WTC11 (cell line): ENCODE data around the gene KCNK5. TPM values are rescaled to one million over a fixed set of nuclear protein-coding genes. Genes with fewer than 3 reads are reported as not detected.

ENCODE experiments used
- ATAC-seq: fragments of 200-7000 bp; cut with Tn5 transposase; 2 replicates; pipeline ENCODE4 v1.10.0; 2021; ENCODE audit warnings: mild to moderate bottlenecking, moderate library complexity
- CTCF ChIA-PET: fragments of 300-600 bp; sonication (Branson Sonifier 250); formaldehyde crosslinking; loops from one replicate; lab custom pipeline; 2021; ENCODE audit warnings: antibody characterized with exemption; lab: Charles Lee
- POLR2A ChIA-PET: fragments of 350-600 bp; sonication (Branson Sonifier 250); formaldehyde crosslinking; loops from one replicate; lab custom pipeline; 2021; ENCODE audit warnings: antibody characterized with exemption; lab: Charles Lee
- DNase-seq: peaks from one replicate; pipeline ENCODE4 v3.0.0; 2021; ENCODE audit warnings: low spot score
- H3K27ac Mint-ChIP-seq: 2 replicates; pipeline ENCODE4 v1.8.0; 2021; ENCODE audit warnings: mixed read lengths
- H3K27me3 Mint-ChIP-seq: 2 replicates; pipeline ENCODE4 v1.8.0; 2021; ENCODE audit warnings: low read depth, mild to moderate bottlenecking, moderate library complexity, mixed read lengths
- H3K36me3 Mint-ChIP-seq: 2 replicates; pipeline ENCODE4 v1.8.0; 2021; ENCODE audit warnings: mixed read lengths
- H3K4me1 Mint-ChIP-seq: 2 replicates; pipeline ENCODE4 v1.8.0; 2022; ENCODE audit warnings: mixed read lengths
- H3K4me3 Mint-ChIP-seq: 2 replicates; pipeline ENCODE4 v1.8.0; 2021; ENCODE audit warnings: mild to moderate bottlenecking, moderate library complexity, mixed read lengths
- H3K9me3 Mint-ChIP-seq: 2 replicates; pipeline ENCODE4 v1.8.0; 2021; ENCODE audit warnings: mixed read lengths
- AFF4 ChIP-seq: sonication (generic); formaldehyde crosslinking; IDR thresholded peaks from 2 replicates; pipeline ENCODE4 v1.8.1; 2023; ENCODE audit warnings: mild to moderate bottlenecking, missing genetic modification reagents, borderline replicate concordance
- ARID4B ChIP-seq: sonication (generic); formaldehyde crosslinking; IDR thresholded peaks from 2 replicates; pipeline ENCODE4 v1.8.0; 2023; ENCODE audit warnings: missing genetic modification reagents, mild to moderate bottlenecking, borderline replicate concordance
- ATF6 ChIP-seq: sonication (generic); formaldehyde crosslinking; IDR thresholded peaks from 2 replicates; pipeline ENCODE4 v1.8.1; 2023; ENCODE audit warnings: mild to moderate bottlenecking, missing genetic modification reagents
- CREM ChIP-seq: sonication (generic); formaldehyde crosslinking; IDR thresholded peaks from 2 replicates; pipeline ENCODE4 v1.8.1; 2022; ENCODE audit warnings: mild to moderate bottlenecking, missing genetic modification reagents, moderate library complexity
- E2F1 ChIP-seq: sonication (generic); formaldehyde crosslinking; IDR thresholded peaks from 2 replicates; pipeline ENCODE4 v1.8.0; 2022; ENCODE audit warnings: mild to moderate bottlenecking, missing genetic modification reagents
- EMX1 ChIP-seq: fragments of 250-450 bp; sonication (Bioruptor Pico); IDR thresholded peaks from 2 replicates; pipeline ENCODE4 v1.8.0; 2021; ENCODE audit warnings: mild to moderate bottlenecking
- JUN ChIP-seq: sonication (generic); formaldehyde crosslinking; IDR thresholded peaks from 2 replicates; pipeline ENCODE4 v1.8.0; 2023; ENCODE audit warnings: mild to moderate bottlenecking, missing genetic modification reagents
- MAX ChIP-seq: sonication (generic); formaldehyde crosslinking; IDR thresholded peaks from 2 replicates; pipeline ENCODE4 v1.8.0; 2022; ENCODE audit warnings: mild to moderate bottlenecking, missing genetic modification reagents
- NFE2L1 ChIP-seq: sonication (generic); formaldehyde crosslinking; IDR thresholded peaks from 2 replicates; pipeline ENCODE4 v1.8.1; 2023; ENCODE audit warnings: missing genetic modification reagents
- NR1H2 ChIP-seq: sonication (generic); formaldehyde crosslinking; IDR thresholded peaks from 2 replicates; pipeline ENCODE4 v1.9.0; 2021; ENCODE audit warnings: mild to moderate bottlenecking, moderate library complexity, missing genetic modification reagents
- RELA ChIP-seq: sonication (generic); formaldehyde crosslinking; IDR thresholded peaks from 2 replicates; pipeline ENCODE4 v1.8.1; 2022; ENCODE audit warnings: missing genetic modification reagents, mild to moderate bottlenecking, borderline replicate concordance
- ZMAT4 ChIP-seq: fragments of 250-450 bp; sonication (Bioruptor Pico); IDR thresholded peaks from 2 replicates; pipeline ENCODE4 v1.9.0; 2021; ENCODE audit warnings: mild to moderate bottlenecking
- total RNA-seq: library from RNA; stranded (reverse); gene quantifications from 3 replicates; pipeline ENCODE4 v1.2.3, GENCODE V29; 2021

KCNK5 gene
- total RNA-seq, 1 experiment from 2014 or later = 41.8 TPM

GRCh38 chr6:39223555-39223954, 5.7 kb downstream of the KCNK5 start (continued):
- no peak for TF ChIP-seq ARID4B (CRISPR knock-in tag)
- no peak for TF ChIP-seq JUN

- 0 out of 2 replicates have a peak overlapping the region, but pooled peaks have one; percentile 6 for H3K27ac Mint-ChIP-seq
- no peak for ATAC-seq
- H3K27me3 Mint-ChIP-seq = no peaks in the 10 kb centered on the region
- TF ChIP-seq NR1H2 = no peak
- TF ChIP-seq CREM (CRISPR knock-in tag) = no peak
- TF ChIP-seq RELA (CRISPR knock-in tag) = no peak
- no peak for TF ChIP-seq ATF6 (CRISPR knock-in tag)
- no peak for TF ChIP-seq AFF4
- TF ChIP-seq ZMAT4 (CRISPR knock-in tag) = no peak
- peaks cover 98% of the 10 kb centered on the region for H3K4me1 Mint-ChIP-seq
- no peak for DNase-seq
- CTCF ChIA-PET = interaction anchor here (7.8 kb wide), 1 partner anchor 80 kb away, joined by 78 read pairs; no protein-coding TSS in a partner anchor
- H3K4me3 Mint-ChIP-seq = no peak overlapping the region
- POLR2A ChIA-PET = no interaction called here
- H3K9me3 Mint-ChIP-seq = no peaks in the 10 kb centered on the region
- peaks cover 46% of the 10 kb centered on the region for H3K36me3 Mint-ChIP-seq
Observed at GRCh38 chr6:39223061-39223460, 6.2 kb downstream of the KCNK5 start.

- H3K4me1 Mint-ChIP-seq = peaks cover 98% of the 10 kb centered on the region
- no peaks in the 10 kb centered on the region for H3K9me3 Mint-ChIP-seq
- no peaks in the 10 kb centered on the region for H3K27me3 Mint-ChIP-seq
- H3K4me3 Mint-ChIP-seq = no peak overlapping the region
- CTCF ChIA-PET = interaction anchor here (2.6 to 7.8 kb wide), 2 partner anchors 32 to 81 kb away, joined by 18 to 78 read pairs; no protein-coding TSS in a partner anchor
- H3K27ac Mint-ChIP-seq = no peak overlapping the region
- DNase-seq = no peak
- POLR2A ChIA-PET = no interaction called here
- no peak for ATAC-seq
- peaks cover 46% of the 10 kb centered on the region for H3K36me3 Mint-ChIP-seq
- TF ChIP-seq E2F1 (no peak), NFE2L1 (CRISPR knock-in tag) (no peak), EMX1 (CRISPR knock-in tag) (no peak), ARID4B (CRISPR knock-in tag) (no peak), MAX (CRISPR knock-in tag) (no peak)
Observed at GRCh38 chr6:39221779-39222641, 7.3 kb downstream of the KCNK5 start.
